Measurements from ENCODE around the gene PYGB.

DNA sequence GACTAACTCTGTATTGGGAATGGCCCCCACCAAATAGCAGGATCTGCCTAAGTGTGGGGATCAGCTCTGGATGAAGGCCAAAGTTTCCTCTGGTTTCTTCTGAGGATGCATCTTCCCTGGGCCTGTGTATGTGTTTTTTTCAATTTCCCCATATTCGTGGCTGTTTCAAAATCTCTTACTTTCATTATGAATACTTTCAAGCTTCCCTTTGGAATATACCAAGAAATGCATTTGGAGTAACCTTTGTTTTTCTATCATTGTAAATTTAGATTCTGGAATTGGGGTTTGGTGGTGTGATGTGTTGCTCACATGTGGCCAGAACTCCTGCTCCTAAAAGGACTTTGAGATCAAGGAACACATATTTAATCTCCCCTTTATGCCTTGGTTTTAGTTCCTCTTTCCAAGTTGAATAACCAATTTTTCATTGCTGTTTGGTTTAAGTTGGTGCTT, 44.0 kb upstream of the PYGB start:
- TF ChIP-seq, protein P1, sequence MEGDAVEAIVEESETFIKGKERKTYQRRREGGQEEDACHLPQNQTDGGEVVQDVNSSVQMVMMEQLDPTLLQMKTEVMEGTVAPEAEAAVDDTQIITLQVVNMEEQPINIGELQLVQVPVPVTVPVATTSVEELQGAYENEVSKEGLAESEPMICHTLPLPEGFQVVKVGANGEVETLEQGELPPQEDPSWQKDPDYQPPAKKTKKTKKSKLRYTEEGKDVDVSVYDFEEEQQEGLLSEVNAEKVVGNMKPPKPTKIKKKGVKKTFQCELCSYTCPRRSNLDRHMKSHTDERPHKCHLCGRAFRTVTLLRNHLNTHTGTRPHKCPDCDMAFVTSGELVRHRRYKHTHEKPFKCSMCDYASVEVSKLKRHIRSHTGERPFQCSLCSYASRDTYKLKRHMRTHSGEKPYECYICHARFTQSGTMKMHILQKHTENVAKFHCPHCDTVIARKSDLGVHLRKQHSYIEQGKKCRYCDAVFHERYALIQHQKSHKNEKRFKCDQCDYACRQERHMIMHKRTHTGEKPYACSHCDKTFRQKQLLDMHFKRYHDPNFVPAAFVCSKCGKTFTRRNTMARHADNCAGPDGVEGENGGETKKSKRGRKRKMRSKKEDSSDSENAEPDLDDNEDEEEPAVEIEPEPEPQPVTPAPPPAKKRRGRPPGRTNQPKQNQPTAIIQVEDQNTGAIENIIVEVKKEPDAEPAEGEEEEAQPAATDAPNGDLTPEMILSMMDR (IDR thresholded peaks at IDR 0.05), result no peak
- TF ChIP-seq POLR2A (IDR thresholded peaks at IDR 0.05), result no peak

Data from thyroid gland (tissue), 4 donors.